Measurements from ENCODE around the gene TMED7.
"Not testable (repeated sequence)": the region's sequence is repeated elsewhere in the genome, so short reads cannot be mapped to it uniquely, and the experiment has no call there.

The TMED7 gene

GRCh38 chr5:115657881-115658233 is 32.0 kb upstream of the TMED7 start:
- TF ChIP-seq CTCF (IDR thresholded peaks at IDR 0.05; ENCODE audit: insufficient read depth, low read depth, low read length, missing control alignments): no peak
- H3K4me3 ChIP-seq (ENCODE audit: low read depth, low read length): no peak overlapping the region
- DNase-seq (ENCODE audit: low read depth): no peak

GRCh38 chr5:115657125-115657880 is 31.5 kb upstream of the TMED7 start:
- no peak overlapping the region for H3K4me3 ChIP-seq (ENCODE audit: low read depth, low read length)
- DNase-seq (ENCODE audit: low read depth): no peak
- no peak for TF ChIP-seq CTCF (IDR thresholded peaks at IDR 0.05; ENCODE audit: insufficient read depth, low read depth, low read length, missing control alignments)

GRCh38 chr5:115656404-115656803 is 30.6 kb upstream of the TMED7 start:
- no peak for TF ChIP-seq CTCF (IDR thresholded peaks at IDR 0.05; ENCODE audit: insufficient read depth, low read depth, low read length, missing control alignments)
- DNase-seq (ENCODE audit: low read depth): no peak
- no peak overlapping the region for H3K4me3 ChIP-seq (ENCODE audit: low read depth, low read length)

GRCh38 chr5:115655994-115656393 is 30.2 kb upstream of the TMED7 start:
- H3K4me3 ChIP-seq (ENCODE audit: low read depth, low read length): no peak overlapping the region
- TF ChIP-seq CTCF (IDR thresholded peaks at IDR 0.05; ENCODE audit: insufficient read depth, low read depth, low read length, missing control alignments): no peak
- DNase-seq (ENCODE audit: low read depth): no peak

GRCh38 chr5:115649541-115649940 is 23.7 kb upstream of the TMED7 start:
- DNase-seq (ENCODE audit: low read depth): no peak
- H3K4me3 ChIP-seq (ENCODE audit: low read depth, low read length): no peak overlapping the region
- TF ChIP-seq CTCF (IDR thresholded peaks at IDR 0.05; ENCODE audit: insufficient read depth, low read depth, low read length, missing control alignments): no peak

- H3K4me3 ChIP-seq (ENCODE audit: low read depth, low read length): no peak overlapping the region
- no peak for DNase-seq (ENCODE audit: low read depth)
- TF ChIP-seq CTCF (IDR thresholded peaks at IDR 0.05; ENCODE audit: insufficient read depth, low read depth, low read length, missing control alignments): no peak
Measured at GRCh38 chr5:115648056-115648455, 22.2 kb upstream of the TMED7 start.

- not testable (repeated sequence) for DNase-seq (ENCODE audit: low read depth); H3K4me3 ChIP-seq (ENCODE audit: low read depth, low read length)
Measured at GRCh38 chr5:115645386-115645785, 19.6 kb upstream of the TMED7 start.
